HG03039 (cell line): ENCODE measurements around the gene JCHAIN.
"Not testable (repeated sequence)": the region's sequence is repeated elsewhere in the genome, so short reads cannot be mapped to it uniquely, and the experiment has no call there.

ENCODE experiments used
- ATAC-seq: cut with Tn5 transposase; IDR thresholded peaks from one replicate; pipeline ENCODE4 v1.9.1; 2021; ENCODE audit warnings: mild to moderate bottlenecking, moderate library complexity; ENCODE audit not compliant: unreplicated experiment

The JCHAIN gene

DNA sequence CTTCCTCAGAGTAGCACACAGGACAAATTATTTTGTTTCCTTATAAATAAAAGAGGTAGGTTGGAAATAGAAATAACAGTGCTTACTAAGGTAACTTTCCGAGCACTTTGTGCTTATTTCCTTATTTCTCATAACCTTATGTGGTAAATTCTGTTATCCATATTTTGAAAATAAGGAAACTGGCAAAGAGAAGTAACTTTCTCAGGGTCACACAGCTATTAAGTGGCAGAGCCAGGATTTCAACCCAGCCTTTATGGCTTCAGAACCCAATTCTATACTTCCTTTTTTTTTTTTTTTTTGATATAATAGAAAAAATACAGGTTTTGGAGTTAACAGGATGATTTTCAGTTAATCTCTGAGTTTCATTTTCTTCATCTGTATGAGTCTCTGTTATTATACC, 25.4 kb upstream of the JCHAIN start:
- ATAC-seq = no peak

DNA sequence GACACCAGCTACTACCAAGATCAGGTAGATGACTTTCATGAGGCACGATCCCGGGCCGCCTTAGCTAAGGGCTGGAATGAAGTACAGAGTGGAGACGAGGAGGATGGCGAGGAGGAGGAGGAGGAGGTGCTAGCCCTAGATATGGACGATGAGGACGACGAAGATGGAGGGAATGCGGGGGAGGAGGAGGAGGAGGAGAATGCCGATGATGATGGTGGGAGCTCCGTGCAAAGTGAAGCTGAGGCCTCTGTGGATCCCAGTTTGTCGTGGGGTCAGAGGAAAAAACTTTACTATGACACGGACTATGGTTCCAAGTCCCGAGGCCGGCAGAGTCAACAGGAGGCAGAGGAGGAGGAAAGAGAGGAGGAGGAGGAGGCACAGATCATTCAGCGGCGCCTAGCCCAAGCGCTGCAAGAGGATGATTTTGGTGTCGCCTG, 22.5 kb upstream of the JCHAIN start:
- ATAC-seq = peak; percentile 1

DNA sequence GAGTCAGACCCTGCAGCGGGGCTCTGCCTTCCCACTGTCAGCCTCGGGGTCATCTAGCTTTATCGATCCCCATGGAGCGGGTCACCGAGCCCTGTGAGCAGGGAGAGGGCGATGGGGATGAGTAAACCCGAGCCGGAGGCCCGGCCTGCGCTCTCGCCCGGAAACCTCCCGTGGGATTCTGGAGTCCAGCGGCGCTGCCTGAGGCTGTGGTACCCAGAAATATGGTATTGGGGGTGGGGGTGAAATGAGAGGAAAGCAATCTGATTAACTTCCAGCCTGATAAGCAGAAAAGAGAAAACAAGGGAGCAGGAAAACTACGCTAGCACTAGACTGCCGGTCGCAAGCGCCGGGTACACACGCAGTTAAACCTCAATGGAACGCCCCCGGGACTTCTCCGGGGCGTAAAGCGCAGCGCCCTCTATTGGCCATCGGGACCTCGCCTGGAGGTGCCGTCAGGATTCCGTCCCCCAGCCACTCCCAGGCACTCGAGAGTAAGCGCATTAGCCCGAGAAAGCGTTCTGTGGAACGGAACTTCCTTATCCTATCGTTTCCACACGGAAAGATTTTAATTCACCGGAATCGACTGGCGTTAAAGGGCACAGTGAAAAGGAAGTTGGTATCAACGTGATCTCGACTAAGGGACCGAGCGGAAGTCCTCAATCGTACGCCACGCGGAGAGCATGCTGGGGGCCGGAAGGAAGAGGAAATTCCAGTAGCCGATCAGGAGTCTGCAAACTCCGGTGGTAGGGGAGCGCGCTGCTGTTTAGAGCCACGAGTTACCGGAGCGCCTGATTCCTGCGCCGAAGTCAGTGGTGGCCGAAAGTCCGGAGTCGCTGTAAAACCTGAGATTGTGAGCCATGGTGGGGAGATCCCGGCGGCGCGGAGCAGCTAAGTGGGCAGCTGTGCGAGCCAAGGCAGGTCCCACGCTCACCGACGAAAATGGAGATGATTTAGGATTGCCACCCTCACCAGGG, 21.8 kb upstream of the JCHAIN start, which contains the start of gene UTP3:
Gene UTP3 (plus strand): TSS at position 712 of the 974 bp plus-strand sequence. CDS start 146 bp downstream, at position 858.
- ATAC-seq = peak; percentile 93

DNA sequence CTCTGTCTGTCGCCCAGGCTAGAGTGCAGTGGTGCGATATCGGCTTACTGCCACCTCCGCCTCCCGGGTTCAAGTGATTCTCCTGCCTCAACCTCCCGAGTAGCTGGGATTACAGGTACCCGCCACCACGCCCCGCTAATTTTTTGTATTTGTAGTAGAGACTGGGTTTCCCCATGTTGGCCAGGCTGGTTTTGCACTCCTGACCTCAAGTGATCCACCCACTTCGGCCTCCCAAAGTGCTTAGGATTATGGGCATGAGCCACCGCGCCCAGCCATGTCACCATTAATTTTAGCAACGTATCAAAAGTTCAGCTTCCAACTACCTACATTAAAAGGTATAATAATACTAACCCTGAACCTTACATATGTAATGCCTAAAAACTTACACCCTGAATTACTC, 21.1 kb upstream of the JCHAIN start:
- no peak for ATAC-seq

DNA sequence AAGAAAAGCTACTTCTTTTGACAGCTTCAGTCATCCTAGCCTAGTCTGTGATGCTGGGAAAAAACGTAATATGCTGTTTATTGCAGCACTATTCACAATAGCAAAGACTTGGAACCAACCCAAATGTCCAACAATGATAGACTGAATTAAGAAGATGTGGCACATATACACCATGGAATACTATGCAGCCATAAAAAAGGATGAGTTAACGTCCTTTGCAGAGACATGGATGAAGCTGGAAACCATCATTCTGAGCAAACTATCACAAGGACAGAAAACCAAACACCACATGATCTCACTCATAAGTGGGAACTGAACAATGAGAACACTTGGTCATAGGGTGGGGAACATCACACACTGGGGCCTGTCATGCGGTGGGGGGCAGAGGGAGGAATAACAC, 15.8 kb upstream of the JCHAIN start:
- not testable (repeated sequence) for ATAC-seq

DNA sequence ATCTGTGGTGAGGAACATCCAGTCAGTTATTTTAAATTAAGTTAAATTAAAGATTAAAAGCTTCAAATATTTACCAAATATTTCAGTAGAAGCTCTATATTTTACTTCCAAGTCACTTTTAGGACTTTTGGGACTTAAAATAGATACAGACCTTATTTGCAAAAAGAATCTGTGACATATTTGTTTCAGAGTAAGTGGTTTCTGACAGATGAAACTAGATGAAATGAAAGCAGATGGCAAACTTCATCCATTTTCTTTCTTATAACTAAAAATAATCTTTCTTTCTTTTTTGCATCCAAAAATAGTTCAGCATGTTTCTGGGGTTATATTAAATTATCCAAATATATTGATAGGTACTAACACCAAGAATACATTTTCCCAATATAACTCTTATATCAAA, 15.4 kb upstream of the JCHAIN start:
- no peak for ATAC-seq

DNA sequence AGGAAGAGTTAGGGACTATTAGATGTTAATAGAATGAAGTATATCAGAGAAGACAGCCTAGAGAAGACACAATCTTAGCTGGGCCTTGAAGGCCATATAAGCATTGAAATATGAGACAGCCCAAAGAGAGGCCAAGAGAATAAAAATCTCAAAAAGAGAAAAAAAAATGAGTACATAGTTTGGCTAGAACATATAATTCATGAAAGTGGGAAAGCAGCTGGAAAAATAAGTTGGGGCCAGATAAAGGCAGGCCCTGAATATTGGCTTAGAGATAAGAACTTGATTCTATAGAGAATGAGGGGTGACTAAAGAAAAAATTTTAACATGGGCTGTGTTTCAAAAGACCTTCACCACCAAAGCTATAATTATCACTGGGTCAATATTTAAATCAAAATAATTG, 14.6 kb upstream of the JCHAIN start:
- no peak for ATAC-seq

DNA sequence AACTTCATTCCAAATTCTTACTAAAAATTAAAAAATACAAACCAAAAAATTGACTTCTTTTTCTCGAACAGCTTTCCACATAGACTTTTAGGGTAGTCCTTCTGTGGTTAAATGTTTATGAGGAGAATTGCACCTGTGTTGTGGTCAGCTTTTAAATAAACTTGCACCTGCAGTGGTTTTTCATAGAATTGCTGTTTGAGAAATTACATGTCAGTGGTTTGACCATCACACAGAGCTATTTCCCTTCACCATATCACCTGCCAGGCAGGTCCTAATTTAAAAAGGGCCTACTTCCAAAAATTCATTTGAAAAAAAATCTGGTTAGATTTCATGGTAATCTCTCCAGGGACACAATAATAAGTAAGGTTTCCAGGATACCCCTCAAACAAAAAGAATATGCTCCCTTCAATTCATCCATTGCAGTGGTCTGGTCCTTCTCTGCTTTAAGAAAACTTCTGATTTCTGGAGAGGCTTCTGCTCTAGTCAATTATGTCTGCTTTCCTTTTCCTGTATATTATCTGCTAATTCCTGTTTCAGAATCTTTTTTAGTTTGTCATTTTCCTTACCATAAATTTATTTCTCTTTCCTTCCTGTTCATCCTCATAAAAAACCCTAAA, 12.2 kb upstream of the JCHAIN start:
- peak; percentile 70 for ATAC-seq

DNA sequence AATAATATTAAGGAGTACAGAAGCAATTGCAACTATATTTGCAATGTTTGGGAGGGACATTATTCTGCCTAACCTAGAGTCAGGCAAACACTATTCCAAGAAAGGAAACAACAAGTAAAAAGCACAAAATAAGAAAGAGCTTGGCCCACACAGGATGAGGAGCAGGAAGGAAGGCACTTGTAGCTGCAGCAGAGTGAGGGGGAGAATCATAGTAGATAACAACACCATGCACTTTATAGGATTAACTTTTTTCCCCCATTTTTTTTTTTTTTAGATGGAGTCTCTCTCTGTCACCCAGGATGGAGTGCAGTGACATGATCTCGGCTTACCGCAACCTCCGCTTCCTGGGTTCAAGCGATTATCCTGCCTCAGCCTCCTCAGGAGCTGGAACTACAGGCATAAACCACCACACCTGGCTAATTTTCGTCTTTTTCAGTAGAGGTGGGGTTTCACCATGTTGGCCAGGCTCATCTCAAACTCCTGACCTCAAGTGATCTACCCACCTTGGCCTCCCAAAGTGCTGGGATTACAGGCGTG, 10.3 kb upstream of the JCHAIN start:
- no peak for ATAC-seq

DNA sequence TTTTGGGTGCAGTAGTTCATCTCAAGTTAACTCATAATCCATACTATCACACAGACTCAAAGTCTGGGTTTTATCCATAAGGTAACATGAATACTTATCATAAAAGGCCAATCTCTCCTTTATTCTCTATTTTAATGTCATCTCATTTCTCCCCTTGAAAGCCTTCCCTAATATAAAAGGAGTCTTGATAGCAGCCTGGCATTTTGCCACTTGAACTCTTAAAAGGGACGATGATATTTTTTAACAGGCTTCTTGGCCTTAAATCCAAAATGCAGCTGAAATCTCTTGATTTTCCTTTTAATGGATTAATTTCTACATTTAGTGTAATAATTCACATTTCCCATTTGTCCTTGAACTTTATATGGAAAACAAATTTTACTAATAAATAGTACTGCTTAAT, 8.4 kb upstream of the JCHAIN start:
- no peak for ATAC-seq

DNA sequence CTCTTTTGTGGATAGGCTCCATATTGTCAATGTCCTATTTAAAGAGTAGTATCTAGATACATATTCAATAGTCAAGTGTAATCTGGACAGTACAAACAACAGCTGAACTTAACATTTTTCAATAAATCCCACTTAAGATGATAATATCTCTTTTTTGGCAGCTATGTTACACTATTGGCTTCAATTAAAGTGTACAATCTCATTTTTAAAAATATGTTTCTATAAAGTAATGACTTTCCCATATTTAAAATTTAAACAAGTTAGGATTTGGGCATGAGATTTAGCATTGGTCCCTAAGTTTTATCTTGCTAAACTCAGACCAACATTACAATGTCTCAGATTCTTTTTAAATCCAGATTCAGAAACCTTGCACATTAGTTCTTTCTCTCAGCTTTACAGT, 7.9 kb upstream of the JCHAIN start:
- ATAC-seq = no peak

DNA sequence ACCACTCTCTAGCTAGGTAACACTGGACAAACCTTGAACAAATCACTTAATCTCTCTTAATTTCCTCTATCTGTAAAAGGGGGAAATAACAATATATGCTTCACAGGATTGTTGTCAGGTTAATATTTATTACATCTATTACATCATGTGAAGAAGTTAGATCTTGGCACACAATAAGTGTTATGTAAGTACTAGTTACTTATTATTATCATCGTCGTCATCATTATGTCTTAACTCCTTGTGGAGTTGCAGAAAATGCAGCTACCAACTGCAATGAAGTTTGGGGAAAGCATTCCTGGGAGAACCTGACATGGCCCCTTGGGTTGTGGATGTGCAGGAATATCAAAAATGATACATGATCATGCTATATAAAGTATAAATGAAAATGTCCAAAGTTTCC, 4.8 kb upstream of the JCHAIN start:
- ATAC-seq = no peak

DNA sequence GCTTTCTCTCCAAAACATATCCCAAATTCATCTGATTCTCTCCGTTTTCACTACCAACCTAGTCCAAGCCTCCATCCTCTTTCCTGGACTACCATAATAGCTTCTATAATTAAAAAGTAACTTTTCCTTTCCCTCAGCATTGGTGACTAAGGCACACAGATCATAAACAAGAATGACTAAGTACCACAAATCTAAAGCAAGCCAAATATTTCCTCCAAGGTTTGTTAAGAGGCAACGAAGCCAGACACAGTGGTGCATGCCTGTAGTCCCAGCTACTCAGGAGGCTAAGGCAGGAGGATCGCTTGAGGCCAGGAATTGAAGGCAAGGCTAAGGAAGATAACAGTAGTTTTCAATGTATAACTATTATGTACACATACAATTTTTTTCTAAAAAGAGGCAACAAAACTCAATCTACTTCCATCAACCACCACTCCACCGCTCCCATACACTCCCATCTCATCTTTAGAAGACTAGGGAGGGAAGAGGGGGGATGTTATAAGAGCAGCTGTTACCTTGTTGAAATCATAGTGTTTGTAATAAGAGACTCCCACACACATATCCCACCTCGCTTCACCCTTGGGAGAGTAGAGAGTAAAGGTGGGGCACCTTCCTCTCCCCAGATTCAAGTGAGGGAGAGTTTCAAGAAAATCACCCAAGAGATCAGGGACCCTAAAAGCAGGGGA, 4.2 kb upstream of the JCHAIN start:
- ATAC-seq = no peak

DNA sequence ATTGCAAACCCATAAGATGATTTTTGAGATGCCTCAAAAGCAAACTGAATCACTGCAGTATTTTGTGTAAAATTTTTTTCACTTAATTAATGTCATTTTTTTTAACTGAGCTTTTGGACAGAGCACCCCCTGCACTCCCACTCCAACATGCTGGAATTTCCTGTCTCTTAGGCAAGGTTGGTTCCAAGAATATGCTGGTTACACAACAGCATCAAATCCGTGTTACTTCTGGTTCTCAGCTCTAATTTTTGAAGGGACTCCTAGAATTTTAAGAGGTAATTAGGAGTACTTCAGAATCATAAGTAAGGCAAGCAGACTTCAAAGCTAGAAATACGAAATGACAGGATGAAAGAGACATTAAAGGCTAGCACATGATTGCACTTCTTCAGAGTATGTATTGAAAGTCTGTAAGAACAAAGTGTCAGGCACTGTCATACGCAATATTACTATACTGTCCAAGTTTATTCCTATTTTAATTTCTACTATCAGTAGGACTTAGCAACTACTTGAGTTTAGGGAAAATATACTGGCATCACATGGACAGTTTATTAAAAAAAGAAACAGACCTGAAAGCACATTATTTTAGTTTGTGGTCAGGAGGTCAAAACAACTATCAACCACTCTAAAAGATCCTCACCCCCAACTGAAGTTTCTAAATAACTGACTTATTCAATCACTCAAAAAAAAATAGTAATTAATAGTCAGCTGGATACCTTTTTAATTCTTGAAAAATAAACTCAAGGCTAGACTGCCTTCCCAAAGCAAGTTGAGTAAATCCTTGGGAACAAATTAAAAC, 1.6 kb upstream of the JCHAIN start:
- ATAC-seq = no peak

DNA sequence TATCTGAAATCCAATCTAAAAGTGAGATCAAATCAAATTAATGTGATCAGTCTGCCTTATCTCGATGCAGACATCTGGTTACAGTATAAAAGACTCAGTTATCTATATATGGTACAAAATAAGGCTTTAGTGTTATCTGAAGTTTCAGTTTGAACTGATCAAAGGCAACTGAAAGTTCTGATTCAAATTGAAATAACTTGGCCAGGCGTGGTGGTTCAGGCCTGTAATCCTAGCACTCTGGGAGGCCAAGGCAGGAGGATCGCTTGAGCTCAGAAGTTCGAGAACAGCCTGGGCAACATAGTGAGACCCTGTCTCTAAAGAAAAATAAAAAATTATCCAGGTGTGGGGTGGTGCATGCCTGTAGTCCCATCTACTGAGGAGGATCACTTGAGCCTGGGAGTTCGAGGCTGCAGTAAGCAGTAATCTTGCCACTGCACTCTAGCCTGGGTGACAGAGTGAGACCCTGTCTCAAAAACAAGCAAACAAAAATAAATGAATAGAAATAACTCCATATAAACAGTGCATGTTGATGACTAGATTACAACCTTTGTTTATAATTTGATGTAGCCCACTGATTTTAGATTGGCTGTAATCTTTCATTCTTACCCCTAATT, 4.9 kb downstream of the JCHAIN start:
- ATAC-seq = peak; percentile 78

DNA sequence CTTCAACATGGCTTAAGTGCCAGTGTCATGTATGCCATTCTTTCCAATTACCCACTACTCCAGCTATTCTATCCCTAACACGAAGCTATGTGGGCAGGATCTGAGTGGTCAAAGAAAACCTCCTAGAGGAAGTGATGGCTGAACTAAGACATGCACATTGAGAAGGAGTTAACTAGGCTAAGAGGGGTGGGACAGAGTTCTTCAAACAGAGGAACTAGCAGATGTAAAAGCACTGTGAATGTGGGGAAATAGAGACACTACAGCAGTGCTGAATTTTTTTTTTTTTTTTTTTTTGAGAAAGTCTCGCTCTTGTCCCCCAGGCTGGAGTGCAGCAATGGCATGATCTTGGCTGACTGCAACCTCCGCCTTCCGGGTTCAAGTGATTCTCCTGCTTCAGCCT, 6.2 kb downstream of the JCHAIN start:
- ATAC-seq = no peak

DNA sequence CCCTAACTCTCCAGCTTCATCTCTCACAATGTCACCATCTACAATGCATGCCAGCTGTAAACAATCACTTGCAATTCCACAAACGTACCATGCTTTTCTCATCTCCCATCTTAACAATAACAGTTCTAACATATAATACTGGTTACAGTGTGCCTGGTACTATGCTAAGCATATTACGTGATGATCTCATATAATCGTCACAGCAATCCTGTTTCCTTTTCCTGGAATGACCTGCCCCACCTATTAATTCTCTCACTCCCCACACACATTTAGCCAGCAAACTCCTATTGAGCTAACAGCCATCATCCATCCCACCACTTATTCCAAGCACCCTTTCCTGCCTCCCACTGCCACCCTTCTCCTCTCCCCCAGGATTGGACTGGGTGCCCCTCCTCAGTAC, 7.9 kb downstream of the JCHAIN start:
- no peak for ATAC-seq

DNA sequence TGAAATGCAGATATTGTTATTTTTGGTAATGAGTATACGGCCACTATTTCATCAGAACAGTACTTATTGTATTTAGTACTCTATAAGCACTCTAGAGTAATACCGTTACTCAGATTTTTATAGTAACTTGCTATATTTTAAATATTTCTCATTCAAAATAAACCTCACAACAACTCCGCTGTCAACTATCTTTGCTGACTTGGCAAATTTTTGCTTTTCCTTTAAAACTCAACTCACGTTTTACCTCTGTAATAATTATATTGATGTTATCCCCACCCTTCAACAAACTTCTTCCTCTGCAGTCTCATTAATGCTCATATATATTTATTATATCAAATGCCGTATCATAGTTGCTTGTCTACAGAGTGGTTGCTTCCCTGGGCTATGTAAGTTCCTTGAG, 9.0 kb downstream of the JCHAIN start:
- no peak for ATAC-seq

DNA sequence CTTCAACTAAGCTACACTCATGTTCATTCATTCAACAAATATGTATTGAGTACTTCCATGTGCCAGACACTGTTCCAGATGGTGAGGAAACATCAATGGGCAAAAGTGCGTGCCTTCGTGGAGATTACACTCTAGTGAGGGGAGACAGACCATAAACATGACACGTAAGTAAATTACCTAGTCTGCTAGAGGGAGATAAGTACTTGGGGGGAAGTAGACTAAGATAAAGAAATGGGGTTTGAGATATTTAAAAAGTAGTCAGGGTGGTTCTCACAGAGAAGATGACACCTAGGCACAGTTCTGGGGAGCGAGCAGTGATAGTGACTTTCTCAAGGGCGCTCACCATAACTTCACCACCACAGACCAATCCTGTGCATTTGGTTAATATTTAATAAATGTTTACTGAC, 11.7 kb downstream of the JCHAIN start:
- ATAC-seq = no peak

DNA sequence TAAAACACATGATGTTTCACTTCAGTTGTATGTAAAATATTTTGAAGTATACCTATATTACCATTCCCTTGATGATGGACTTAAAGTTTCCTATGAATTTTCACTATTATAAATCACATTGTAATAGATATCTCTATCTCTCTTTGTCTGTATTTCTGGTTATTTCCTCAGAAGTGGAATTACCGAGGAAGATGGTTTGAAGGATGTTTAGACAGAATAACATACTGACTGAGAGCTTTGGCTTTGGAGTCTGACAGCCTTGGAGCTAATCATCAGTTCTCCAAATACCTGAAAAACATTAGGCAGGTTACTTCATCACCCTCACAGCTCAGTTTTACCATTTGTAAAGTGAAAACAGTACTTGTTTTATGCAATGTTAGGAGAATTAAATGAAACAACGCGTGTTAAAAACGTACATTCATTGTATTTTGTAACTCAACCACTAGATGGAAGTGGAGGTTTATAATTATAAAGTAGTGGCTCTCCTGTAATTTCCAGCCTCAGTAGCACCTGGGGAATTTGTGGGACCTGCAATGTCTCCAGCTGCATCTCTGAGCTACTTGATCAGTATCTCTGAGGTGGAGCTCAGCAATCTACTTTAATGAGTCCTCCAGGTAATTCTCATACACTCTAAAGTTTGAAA, 14.3 kb downstream of the JCHAIN start:
- ATAC-seq = no peak
